OCI-LY1 (cell line): ENCODE data around the gene SIAE.

Source experiments
- H2AFZ ChIP-seq: fragments of 200-600 bp; sonication (generic), shearing (Covaris generic); 2 replicates; pipeline ENCODE4 v1.6.0; 2014; ENCODE audit warnings: antibody characterized with exemption, mild to moderate bottlenecking, low read length
- H3F3A ChIP-seq: fragments of 200-600 bp; sonication (generic), shearing (Covaris generic); 2 replicates; pipeline ENCODE4 v1.6.0; 2014; ENCODE audit warnings: mild to moderate bottlenecking, antibody characterized with exemption, low read length, moderate library complexity; ENCODE audit not compliant: insufficient read depth
- H3K27ac ChIP-seq: fragments of 200-600 bp; sonication (generic); 2 replicates; pipeline ENCODE4 v1.5.1; 2014; ENCODE audit warnings: low read length, mixed run types, mild to moderate bottlenecking, low read depth; ENCODE audit not compliant: poor library complexity, severe bottlenecking
- H3K27me3 ChIP-seq: fragments of 200-600 bp; sonication (generic); 2 replicates; pipeline ENCODE4 v1.6.0; 2014; ENCODE audit warnings: antibody characterized with exemption, mild to moderate bottlenecking, low read length, moderate library complexity; ENCODE audit not compliant: insufficient read depth
- H3K36me3 ChIP-seq: fragments of 200-600 bp; sonication (generic); 2 replicates; pipeline ENCODE4 v1.6.1; 2014; ENCODE audit warnings: mild to moderate bottlenecking, antibody characterized with exemption, low read length, moderate library complexity, mixed read lengths; ENCODE audit not compliant: insufficient read depth
- H3K4me1 ChIP-seq: fragments of 200-600 bp; sonication (generic); 2 replicates; pipeline ENCODE4 v1.5.1; 2014; ENCODE audit warnings: mild to moderate bottlenecking, low read length, moderate library complexity; ENCODE audit not compliant: insufficient read depth, severe bottlenecking
- H3K4me2 ChIP-seq: fragments of 200-600 bp; sonication (generic), shearing (Covaris generic); 2 replicates; pipeline ENCODE4 v1.6.1; 2014; ENCODE audit warnings: low read length
- H3K4me3 ChIP-seq: fragments of 200-600 bp; sonication (generic); 2 replicates; pipeline ENCODE4 v1.5.1; 2014; ENCODE audit warnings: low read length, low read depth, mild to moderate bottlenecking, mixed read lengths; ENCODE audit not compliant: poor library complexity, severe bottlenecking
- H3K79me2 ChIP-seq: fragments of 200-600 bp; shearing (Covaris generic); 2 replicates; pipeline ENCODE4 v1.6.1; 2016; ENCODE audit warnings: mixed run types, low read length, mixed read lengths; ENCODE audit not compliant: insufficient read depth
- H3K9ac ChIP-seq: fragments of 200-600 bp; sonication (generic), shearing (Covaris generic); 2 replicates; pipeline ENCODE4 v1.6.1; 2014; ENCODE audit warnings: mild to moderate bottlenecking, low read length, mixed read lengths
- H3K9me2 ChIP-seq: fragments of 200-600 bp; sonication (generic), shearing (Covaris generic); 2 replicates; pipeline ENCODE4 v1.6.1; 2014; ENCODE audit warnings: low read depth, mild to moderate bottlenecking, low read length, mixed read lengths
- H3K9me3 ChIP-seq: fragments of 200-600 bp; shearing (Covaris generic); 2 replicates; pipeline ENCODE4 v1.6.1; 2014; ENCODE audit warnings: low read length, mixed read lengths
- H4K20me1 ChIP-seq: fragments of 200-600 bp; sonication (generic), shearing (Covaris generic); 2 replicates; pipeline ENCODE4 v1.6.0; 2016; ENCODE audit warnings: mild to moderate bottlenecking, low read length; ENCODE audit not compliant: insufficient read depth
- EZH2 ChIP-seq: fragments of 200-600 bp; sonication (generic), shearing (Covaris generic); IDR thresholded peaks from 2 replicates; pipeline ENCODE4 v1.8.0; 2017; ENCODE audit warnings: borderline replicate concordance, mixed run types, mild to moderate bottlenecking, antibody characterized with exemption, low read length, moderate library complexity, mixed read lengths
- TF ChIP-seq, protein P1 (sequence below): fragments of 200-600 bp; sonication (generic), shearing (Covaris generic); IDR thresholded peaks from 2 replicates; pipeline ENCODE4 v1.5.1; 2017; ENCODE audit warnings: mild to moderate bottlenecking, antibody characterized with exemption, low read length, moderate library complexity, mixed read lengths

Gene SIAE

DNA sequence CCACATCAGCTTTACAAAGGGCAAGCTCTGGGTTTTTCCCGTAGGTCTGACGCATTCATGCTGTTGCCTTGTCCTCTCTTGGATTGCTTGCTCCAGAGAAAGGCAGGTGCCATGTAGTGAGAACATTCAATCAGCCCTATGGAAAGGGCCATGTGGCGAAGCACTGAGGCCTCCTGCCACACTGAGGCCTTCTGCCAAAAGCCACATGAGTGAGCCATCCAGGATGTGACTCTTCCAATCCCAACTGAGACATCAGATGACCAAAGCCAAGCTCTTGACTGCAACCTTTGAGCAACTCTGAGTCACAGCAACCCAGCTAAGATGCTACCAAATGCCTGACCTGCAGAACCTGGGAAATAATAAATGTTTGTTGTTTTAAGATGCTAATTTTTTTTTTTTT is 71.3 kb downstream of the SIAE start:
- Histone ChIP-seq H3K4me3 (no peak overlapping the region), H3K4me1 (no peaks in the 10 kb centered on the region), H3K4me2 (no peak overlapping the region), H3K36me3 (no peaks in the 10 kb centered on the region), H3K9ac (no peak overlapping the region), H4K20me1 (no peaks in the 10 kb centered on the region), H3K27me3 (no peaks in the 10 kb centered on the region), H3K9me2 (no peaks in the 10 kb centered on the region), H3K79me2 (no peaks in the 10 kb centered on the region), H3K27ac (no peak overlapping the region), H3K9me3 (no peaks in the 10 kb centered on the region), H3F3A (no peaks in the 10 kb centered on the region), H2AFZ (no peak overlapping the region)
- TF ChIP-seq, protein P1, sequence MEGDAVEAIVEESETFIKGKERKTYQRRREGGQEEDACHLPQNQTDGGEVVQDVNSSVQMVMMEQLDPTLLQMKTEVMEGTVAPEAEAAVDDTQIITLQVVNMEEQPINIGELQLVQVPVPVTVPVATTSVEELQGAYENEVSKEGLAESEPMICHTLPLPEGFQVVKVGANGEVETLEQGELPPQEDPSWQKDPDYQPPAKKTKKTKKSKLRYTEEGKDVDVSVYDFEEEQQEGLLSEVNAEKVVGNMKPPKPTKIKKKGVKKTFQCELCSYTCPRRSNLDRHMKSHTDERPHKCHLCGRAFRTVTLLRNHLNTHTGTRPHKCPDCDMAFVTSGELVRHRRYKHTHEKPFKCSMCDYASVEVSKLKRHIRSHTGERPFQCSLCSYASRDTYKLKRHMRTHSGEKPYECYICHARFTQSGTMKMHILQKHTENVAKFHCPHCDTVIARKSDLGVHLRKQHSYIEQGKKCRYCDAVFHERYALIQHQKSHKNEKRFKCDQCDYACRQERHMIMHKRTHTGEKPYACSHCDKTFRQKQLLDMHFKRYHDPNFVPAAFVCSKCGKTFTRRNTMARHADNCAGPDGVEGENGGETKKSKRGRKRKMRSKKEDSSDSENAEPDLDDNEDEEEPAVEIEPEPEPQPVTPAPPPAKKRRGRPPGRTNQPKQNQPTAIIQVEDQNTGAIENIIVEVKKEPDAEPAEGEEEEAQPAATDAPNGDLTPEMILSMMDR = no peak
- no peak for TF ChIP-seq EZH2

- H4K20me1 ChIP-seq = no peaks in the 10 kb centered on the region
Measured at GRCh38 chr11:124600621-124601320, 72.8 kb downstream of the SIAE start.

DNA sequence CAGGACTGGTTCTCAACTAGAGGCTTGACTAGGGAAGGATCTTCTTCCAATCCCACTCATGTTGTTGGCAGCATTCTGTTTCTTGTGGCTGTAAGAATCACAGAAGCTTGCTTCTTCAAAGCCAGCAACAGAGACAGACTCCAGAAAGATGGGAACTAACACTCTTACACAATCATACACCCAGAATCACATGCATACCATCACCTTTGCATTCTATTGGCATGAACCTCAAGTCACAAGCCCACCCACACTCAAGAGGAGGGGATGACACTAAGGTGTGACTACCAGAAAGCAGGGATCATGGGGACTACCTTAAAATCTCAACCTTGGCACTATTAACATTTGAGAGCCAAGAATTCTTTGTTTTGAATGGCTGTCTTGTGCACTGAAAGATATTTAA is 75.9 kb downstream of the SIAE start:
- Histone ChIP-seq H3K27ac (no peak overlapping the region), H3K4me3 (no peak overlapping the region), H3K4me2 (no peak overlapping the region), H3K9me2 (no peaks in the 10 kb centered on the region), H3K4me1 (no peaks in the 10 kb centered on the region), H2AFZ (no peak overlapping the region), H3F3A (no peaks in the 10 kb centered on the region), H3K9me3 (no peaks in the 10 kb centered on the region), H3K27me3 (no peaks in the 10 kb centered on the region), H4K20me1 (no peaks in the 10 kb centered on the region), H3K9ac (no peak overlapping the region), H3K79me2 (no peaks in the 10 kb centered on the region), H3K36me3 (no peaks in the 10 kb centered on the region)
- no peak for TF ChIP-seq EZH2
- TF ChIP-seq, protein P1 = no peak

More at GRCh38 chr11:124600621-124601320, 72.8 kb downstream of the SIAE start:
- Histone ChIP-seq H3K27me3 (no peaks in the 10 kb centered on the region), H2AFZ (no peak overlapping the region), H3K4me3 (no peak overlapping the region), H3F3A (no peaks in the 10 kb centered on the region), H3K9me2 (no peaks in the 10 kb centered on the region), H3K4me1 (no peaks in the 10 kb centered on the region), H3K27ac (no peak overlapping the region), H3K79me2 (no peaks in the 10 kb centered on the region), H3K9me3 (no peaks in the 10 kb centered on the region), H3K9ac (no peak overlapping the region), H3K4me2 (no peak overlapping the region), H3K36me3 (no peaks in the 10 kb centered on the region)
- TF ChIP-seq EZH2 = no peak
- TF ChIP-seq, protein P1 = no peak
